Activated CD4-positive, alpha-beta T cell treated with anti-CD3 and anti-CD28 coated beads for 4 hours (primary cell): ENCODE results near the gene NKPD1.
A peak's percentile ranks its signal among the peaks of the same experiment; 100 is the strongest.

Source experiments
- DNase-seq, 2 donors: peaks; one replicate each; pipeline ENCODE4 v3.0.0-alpha.2; 2020

Gene NKPD1

GRCh38 chr19:45172173-45172572 is 11.4 kb upstream of the NKPD1 start:
- peak in 1 of 2 donors; percentile 27 for DNase-seq

GRCh38 chr19:45171211-45171623 is 10.4 kb upstream of the NKPD1 start:
- DNase-seq, result peak; percentile 33 to 48

DNA sequence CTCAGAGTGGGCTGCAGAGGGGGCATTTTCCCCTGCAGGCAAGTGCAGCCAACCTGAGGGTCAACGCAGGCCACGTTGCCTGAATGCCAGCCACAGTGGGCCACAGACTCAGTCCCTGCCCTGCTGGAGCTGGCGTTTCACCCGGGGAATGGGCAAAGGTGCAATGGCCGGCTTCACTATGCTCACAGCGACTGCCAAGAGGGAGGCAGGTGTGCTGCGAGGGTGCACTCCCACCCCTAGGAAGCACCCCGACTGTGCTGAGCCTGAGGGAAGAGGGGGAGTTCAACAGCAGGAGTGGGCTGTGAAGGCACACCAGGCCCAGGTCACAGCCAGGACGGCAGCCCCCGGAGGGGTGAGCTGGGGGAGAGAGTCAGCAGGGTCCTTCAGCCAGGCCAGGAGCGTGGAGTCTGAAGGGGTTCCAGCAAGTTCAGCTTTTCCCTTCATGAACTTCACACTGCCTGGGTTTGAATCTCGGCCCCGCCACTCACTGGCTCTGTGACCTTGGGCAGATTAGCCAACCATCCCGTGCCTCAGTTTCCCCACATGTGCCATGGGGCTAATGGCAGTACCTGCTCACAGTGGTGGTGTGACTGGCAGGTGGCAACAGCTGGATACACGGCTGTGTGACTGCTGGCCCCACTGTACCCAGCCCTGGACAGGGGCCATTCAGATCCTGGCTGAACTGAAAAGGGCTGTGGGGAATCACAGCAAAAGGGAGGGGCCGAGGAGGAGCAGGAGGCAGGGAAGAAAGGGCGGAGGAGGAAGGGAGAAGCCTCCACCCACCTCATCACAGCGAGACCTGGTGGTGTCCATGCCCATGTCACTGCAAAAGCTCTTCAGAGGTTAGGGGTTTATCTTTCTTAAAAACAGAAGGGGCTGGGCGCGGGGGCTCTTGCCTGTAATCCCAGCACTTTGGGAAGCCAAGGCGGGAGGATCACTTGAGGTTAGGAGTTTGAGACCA is 9.6 kb upstream of the NKPD1 start:
- DNase-seq, result no peak

DNA sequence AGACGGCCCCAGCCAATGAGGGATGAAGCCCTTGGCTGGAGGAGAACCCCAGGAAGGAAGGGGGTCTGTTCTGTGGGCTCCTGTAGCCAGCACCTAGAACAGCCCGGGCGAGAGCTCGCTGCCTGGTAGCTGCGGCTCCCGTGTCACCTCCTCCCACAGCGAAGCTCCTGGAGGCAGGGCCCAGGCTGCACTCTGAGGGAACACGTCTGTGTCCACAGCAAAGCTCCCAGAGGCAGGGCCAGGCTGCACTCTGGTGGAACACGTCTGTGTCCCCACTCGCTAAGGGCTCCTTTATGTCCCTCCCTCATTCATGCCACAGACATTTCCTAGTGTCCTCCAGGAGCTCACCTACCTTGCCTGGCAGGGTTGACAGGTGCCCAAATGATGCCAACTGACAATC is 8.8 kb upstream of the NKPD1 start:
- DNase-seq, result no peak

- DNase-seq, result no peak
These were observed 8.1 kb upstream of the NKPD1 start for GRCh38 chr19:45168767-45169351.

DNA sequence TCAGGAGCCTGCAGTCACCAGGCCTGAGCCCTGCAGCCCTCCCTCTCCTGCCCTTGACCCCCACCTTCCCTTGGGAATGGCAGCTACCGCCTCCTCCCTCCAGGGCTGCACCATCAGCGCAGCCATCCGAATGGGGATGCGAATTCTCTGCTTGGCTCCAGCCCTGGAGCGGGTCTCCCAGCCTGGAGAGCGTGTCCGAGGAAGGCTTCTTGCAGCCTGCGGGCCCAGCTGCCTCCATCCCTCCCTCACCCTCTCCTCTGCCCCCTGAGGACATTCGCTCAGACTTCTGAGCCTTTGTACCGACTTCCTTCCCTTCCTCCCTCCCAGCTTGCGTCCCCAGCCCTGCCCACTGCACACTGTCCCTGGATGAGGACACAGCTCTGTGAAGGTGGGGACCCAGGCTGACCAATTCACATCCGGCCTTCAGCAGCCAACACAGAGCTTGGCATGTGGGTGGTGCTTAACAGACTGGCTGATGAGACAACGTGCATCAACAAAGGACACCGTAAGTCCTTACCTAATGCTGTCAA is 6.0 kb upstream of the NKPD1 start:
- no peak for DNase-seq

GRCh38 chr19:45164577-45165335 is 4.0 kb upstream of the NKPD1 start:
- DNase-seq, result peak; percentile 22 to 51

GRCh38 chr19:45163751-45164460 is 3.1 kb upstream of the NKPD1 start:
- no peak for DNase-seq

GRCh38 chr19:45163156-45163555 is 2.4 kb upstream of the NKPD1 start:
- DNase-seq, result no peak

- DNase-seq, result no peak
These were observed 1.9 kb upstream of the NKPD1 start for GRCh38 chr19:45162608-45163143.

DNA sequence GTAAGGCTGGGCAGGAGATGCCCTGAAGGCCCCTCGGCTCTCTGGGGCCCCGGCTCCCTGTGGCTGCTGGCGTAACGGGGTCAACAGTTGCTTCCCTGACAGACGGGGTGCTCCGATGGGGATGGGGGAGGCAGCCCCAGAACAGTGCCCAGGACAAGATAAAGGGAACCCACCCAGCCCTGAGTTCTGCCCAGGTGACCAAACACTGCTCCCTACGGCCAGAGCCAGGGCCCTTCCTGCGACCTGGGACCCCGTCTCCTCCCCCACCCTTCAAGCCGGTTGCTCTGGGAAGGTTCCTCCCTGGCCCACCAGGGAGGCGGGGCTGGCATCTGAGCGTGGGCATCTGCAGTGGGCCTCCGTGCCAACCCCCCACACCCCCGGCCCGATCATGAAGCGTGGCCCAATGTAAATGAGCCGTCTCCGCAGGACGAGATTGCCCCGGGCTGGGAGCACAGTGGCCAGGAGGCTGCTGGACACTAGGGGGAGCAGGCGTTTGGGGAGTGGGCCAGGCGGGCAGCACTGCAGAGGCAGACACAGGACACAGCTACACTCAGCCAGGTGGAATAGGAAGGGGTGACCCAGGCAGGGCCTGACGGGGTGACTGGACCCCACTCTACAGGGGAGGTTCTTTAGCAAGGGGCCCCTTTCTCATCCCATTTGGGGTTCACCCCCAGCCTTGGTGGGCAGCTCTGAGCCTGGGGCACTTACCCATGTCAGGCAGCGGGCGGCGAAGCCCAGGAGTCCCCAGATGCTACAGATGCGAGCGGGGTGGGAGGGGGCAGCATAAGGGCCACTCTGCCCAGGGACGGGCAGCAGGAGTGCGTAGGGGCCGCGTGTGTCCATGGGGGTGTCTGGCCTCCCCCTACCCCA is 1.2 kb upstream of the NKPD1 start:
- no peak for DNase-seq

DNA sequence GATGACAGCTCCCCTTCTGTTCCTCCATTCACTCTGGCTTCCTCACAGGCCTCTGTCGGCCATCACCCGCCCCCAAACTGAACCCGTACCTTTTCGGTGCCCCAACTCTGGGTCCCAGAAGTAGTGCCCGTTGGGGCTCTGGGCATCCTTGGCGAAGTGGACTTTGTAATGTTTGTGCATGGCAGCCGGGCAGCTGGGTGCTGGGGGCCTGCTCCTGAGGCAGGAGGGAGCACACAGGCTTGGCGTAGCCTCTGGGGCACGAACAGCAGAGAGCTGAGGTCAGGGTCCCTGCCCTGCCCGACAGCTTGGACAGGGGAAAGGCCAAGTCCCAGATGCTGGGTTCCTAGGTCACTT is 834 bp downstream of the NKPD1 start:
- no peak for DNase-seq

DNA sequence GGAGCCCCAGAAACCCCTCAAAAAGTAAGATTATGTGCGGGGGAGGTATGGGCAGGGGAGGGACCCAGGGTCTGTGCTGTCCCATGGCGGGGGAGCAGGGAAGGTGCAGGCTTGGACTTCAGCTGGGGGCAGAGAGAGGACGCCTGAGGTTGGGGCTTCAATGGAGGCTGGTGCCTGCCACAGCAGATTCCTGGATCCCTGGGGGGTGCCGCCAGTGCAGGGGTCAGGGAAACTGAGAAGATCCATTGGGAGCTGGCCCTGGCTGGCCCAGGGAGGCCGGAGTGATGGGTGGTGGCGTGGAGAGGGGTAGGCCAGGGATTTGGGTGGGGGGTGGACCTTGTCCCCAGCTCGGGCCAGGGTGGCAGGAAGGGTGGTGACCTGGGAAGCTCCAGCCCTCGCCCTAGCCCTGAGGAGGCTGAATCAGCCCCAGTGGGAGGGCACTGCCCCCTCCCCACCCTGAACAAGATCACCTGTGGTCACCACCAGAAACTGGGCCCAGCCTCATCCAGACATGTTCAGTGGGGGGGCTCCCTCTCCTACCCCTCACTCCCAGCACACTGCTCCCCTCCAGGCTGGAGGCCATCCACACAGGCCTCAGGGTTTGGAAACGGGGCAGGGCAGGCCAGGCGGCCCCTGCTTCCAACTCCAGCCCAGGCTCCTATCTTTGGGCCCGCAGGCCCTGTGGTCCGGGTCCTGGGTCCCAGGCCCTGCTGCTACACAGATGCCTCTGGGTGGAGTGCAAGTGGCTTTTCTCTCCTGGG is 1.4 kb downstream of the NKPD1 start:
- no peak for DNase-seq

DNA sequence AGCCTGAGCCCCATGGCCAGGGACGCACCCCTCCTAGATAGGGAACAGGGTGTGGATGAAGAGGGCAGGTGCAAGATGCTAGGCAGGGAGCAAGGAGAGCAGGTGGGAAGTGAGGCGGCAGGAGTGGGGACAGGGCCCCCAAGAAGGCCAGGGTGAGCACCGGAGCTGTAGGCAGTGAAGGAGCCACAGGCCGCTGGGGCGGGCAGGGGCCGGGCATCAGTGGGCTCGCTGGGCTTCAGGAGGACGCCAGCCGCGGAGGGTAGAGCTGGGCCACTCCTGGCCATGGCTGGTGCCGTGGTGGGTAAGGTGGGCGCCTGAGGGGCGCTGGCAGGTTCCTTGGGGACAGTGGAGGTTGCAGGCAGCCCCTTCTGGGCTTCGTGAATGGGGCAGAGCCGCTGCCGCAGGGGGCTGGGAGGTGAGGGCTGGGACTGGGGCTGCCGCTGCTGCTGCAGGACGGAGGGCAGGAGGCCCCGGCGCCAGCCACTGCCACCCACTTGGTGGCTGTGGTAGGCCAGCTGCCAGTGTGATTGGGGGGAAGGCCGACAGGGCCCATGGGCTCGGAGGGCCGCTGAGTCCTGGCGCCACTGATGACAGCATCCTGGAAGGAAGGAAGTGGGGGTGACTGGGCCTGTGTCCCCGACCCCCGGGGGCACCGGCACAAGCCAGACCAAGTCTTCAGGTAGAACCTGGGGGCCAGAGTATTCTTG is 2.1 kb downstream of the NKPD1 start:
- no peak for DNase-seq

GRCh38 chr19:45156751-45157150 is 4.0 kb downstream of the NKPD1 start:
- no peak for DNase-seq

GRCh38 chr19:45156011-45156630 is 4.7 kb downstream of the NKPD1 start:
- no peak for DNase-seq

- no peak for DNase-seq
These were observed 6.5 kb downstream of the NKPD1 start for GRCh38 chr19:45154064-45154827.

GRCh38 chr19:45153339-45154063 is 7.3 kb downstream of the NKPD1 start:
- peak; percentile 41 to 42 for DNase-seq
